ENCODE data around the gene DENND4A. TPM values are rescaled to one million over a fixed set of nuclear protein-coding genes. Genes with fewer than 3 reads are reported as not detected.
A peak's percentile ranks its signal among the peaks of the same experiment; 100 is the strongest.

DENND4A gene
- total and polyA plus RNA-seq, 10 of the 15 experiments (the other 5 are each of a cell fraction or from before 2014, with no cell fraction given): 14.2 to 81.8 (median 34.1) TPM

DNA sequence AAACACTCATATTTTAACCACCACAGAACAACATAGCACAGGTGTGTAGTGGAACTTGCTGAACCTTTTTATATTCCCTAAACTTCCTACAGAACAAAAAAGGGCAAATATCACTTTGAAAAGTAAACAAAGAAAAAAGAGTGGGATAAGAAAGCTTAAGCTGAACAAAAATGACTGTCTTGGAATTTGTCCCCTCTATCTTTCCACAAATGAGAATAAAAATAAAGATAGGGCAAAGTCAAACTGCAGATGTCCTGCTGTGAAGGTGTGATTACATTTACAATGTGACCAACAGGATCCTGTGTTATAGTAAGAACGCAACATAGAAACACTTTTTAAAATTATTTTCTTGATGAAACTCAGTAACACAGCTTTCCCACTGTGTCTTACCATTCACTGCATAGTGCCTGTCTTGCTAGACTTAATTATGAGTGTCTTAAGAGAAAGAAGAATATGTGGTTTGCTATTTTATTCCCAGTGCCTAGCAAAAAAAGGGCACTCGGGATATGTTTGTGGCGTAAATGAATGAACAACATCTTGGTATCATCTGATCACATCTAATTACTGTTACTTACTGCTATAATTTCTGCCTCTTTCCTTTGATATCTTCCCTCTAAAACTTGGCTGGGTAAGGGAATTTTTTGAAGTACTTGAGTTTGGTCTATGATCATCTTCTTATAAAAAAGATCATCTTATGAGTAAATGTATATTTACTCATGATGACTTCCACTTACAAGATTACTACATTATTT is 67.5 kb downstream of the DENND4A start:
- H3K4me1 ChIP-seq (ENCODE audit: control insufficient read depth, insufficient read depth, low read length): no peaks in the 10 kb centered on the region
- ChIA-PET CTCF (no interaction called here), POLR2A (interaction anchor here (0.7 kb wide), 1 partner anchor 17 kb away, joined by 3 read pairs; no protein-coding TSS in a partner anchor), SMC1A (ENCODE audit: uncharacterized antibody, unreplicated experiment) (interaction anchor here (0.9 to 1.6 kb wide), 3 partner anchors 14 to 111 kb away, joined by 3 read pairs; no protein-coding TSS in a partner anchor), RAD21 (ENCODE audit: unreplicated experiment) (interaction anchor here (1.1 to 1.5 kb wide), 3 partner anchors 19 to 105 kb away, joined by 3 read pairs; no protein-coding TSS in a partner anchor)
- H2AFZ ChIP-seq (ENCODE audit: control insufficient read depth, low read depth, low read length): no peak overlapping the region
- H3K9ac ChIP-seq (ENCODE audit: control insufficient read depth, insufficient read depth, low read length): no peak overlapping the region
- TSS peak; percentile 19 for BruUV-seq (replicated peaks)
- peaks cover 3 to 9% of the 10 kb centered on the region in 2 experiments; a peak in 2 of 4 replicates for H3K36me3 ChIP-seq (ENCODE audit: control insufficient read depth in 2 of 2, insufficient read depth in 2 of 2, low read length in 1 of 2)
- no peaks in the 10 kb centered on the region for H4K20me1 ChIP-seq (ENCODE audit: control insufficient read depth, insufficient read depth)
- intact Hi-C loops (cut with micrococcal nuclease; ENCODE audit: unreplicated experiment): no loop called here
- H3K4me2 ChIP-seq (ENCODE audit: control insufficient read depth, insufficient read depth): no peak overlapping the region
- 96% methylated on average over 3 of the region's 3 CpGs for WGBS (ENCODE audit: insufficient coverage, insufficient replicate concordance, low lambda C conversion rate, missing lambda C conversion rate)
- TF ChIP-seq, protein P1, sequence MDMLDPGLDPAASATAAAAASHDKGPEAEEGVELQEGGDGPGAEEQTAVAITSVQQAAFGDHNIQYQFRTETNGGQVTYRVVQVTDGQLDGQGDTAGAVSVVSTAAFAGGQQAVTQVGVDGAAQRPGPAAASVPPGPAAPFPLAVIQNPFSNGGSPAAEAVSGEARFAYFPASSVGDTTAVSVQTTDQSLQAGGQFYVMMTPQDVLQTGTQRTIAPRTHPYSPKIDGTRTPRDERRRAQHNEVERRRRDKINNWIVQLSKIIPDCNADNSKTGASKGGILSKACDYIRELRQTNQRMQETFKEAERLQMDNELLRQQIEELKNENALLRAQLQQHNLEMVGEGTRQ (IDR thresholded peaks at IDR 0.05; ENCODE audit: borderline replicate concordance, low read depth, low read length): no peak
- no peak for TF ChIP-seq GATAD2B (conservative IDR thresholded peaks at IDR 0.05; ENCODE audit: low read depth)
- TF ChIP-seq MEF2A (IDR thresholded peaks at IDR 0.05; ENCODE audit: insufficient read depth, low read depth, low read length): no peak
- TF ChIP-seq, protein P2, sequence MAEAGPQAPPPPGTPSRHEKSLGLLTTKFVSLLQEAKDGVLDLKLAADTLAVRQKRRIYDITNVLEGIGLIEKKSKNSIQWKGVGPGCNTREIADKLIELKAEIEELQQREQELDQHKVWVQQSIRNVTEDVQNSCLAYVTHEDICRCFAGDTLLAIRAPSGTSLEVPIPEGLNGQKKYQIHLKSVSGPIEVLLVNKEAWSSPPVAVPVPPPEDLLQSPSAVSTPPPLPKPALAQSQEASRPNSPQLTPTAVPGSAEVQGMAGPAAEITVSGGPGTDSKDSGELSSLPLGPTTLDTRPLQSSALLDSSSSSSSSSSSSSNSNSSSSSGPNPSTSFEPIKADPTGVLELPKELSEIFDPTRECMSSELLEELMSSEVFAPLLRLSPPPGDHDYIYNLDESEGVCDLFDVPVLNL (IDR thresholded peaks at IDR 0.05; ENCODE audit: low read depth, low read length): no peak
- TF ChIP-seq PAX5 (IDR thresholded peaks at IDR 0.05; ENCODE audit: borderline replicate concordance, low read depth, low read length): no peak
- no peak for TF ChIP-seq TARDBP (IDR thresholded peaks at IDR 0.05; ENCODE audit: borderline replicate concordance)
- TF ChIP-seq SRF (IDR thresholded peaks at IDR 0.05; ENCODE audit: low read depth in 2 of 2, low read length in 2 of 2): no peak
- TF ChIP-seq, protein P3, sequence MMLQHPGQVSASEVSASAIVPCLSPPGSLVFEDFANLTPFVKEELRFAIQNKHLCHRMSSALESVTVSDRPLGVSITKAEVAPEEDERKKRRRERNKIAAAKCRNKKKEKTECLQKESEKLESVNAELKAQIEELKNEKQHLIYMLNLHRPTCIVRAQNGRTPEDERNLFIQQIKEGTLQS (IDR thresholded peaks at IDR 0.05; ENCODE audit: borderline replicate concordance, extremely low read depth, low read depth, low read length): no peak
- TF ChIP-seq SIN3A (IDR thresholded peaks at IDR 0.05; ENCODE audit: low read depth, low read length): no peak
- TF ChIP-seq, protein P4, sequence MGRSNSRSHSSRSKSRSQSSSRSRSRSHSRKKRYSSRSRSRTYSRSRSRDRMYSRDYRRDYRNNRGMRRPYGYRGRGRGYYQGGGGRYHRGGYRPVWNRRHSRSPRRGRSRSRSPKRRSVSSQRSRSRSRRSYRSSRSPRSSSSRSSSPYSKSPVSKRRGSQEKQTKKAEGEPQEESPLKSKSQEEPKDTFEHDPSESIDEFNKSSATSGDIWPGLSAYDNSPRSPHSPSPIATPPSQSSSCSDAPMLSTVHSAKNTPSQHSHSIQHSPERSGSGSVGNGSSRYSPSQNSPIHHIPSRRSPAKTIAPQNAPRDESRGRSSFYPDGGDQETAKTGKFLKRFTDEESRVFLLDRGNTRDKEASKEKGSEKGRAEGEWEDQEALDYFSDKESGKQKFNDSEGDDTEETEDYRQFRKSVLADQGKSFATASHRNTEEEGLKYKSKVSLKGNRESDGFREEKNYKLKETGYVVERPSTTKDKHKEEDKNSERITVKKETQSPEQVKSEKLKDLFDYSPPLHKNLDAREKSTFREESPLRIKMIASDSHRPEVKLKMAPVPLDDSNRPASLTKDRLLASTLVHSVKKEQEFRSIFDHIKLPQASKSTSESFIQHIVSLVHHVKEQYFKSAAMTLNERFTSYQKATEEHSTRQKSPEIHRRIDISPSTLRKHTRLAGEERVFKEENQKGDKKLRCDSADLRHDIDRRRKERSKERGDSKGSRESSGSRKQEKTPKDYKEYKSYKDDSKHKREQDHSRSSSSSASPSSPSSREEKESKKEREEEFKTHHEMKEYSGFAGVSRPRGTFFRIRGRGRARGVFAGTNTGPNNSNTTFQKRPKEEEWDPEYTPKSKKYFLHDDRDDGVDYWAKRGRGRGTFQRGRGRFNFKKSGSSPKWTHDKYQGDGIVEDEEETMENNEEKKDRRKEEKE (IDR thresholded peaks at IDR 0.05): no peak
- TF ChIP-seq, protein P5, sequence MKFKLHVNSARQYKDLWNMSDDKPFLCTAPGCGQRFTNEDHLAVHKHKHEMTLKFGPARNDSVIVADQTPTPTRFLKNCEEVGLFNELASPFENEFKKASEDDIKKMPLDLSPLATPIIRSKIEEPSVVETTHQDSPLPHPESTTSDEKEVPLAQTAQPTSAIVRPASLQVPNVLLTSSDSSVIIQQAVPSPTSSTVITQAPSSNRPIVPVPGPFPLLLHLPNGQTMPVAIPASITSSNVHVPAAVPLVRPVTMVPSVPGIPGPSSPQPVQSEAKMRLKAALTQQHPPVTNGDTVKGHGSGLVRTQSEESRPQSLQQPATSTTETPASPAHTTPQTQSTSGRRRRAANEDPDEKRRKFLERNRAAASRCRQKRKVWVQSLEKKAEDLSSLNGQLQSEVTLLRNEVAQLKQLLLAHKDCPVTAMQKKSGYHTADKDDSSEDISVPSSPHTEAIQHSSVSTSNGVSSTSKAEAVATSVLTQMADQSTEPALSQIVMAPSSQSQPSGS (IDR thresholded peaks at IDR 0.05; ENCODE audit: low read length): no peak
- no peak for TF ChIP-seq CREM (IDR thresholded peaks at IDR 0.05; ENCODE audit: low read depth)
- TF ChIP-seq CHD2 (IDR thresholded peaks at IDR 0.05; ENCODE audit: borderline replicate concordance, low read depth, low read length): no peak
- no peak for TF ChIP-seq RAD51 (IDR thresholded peaks at IDR 0.05)
- TF ChIP-seq, protein P6, sequence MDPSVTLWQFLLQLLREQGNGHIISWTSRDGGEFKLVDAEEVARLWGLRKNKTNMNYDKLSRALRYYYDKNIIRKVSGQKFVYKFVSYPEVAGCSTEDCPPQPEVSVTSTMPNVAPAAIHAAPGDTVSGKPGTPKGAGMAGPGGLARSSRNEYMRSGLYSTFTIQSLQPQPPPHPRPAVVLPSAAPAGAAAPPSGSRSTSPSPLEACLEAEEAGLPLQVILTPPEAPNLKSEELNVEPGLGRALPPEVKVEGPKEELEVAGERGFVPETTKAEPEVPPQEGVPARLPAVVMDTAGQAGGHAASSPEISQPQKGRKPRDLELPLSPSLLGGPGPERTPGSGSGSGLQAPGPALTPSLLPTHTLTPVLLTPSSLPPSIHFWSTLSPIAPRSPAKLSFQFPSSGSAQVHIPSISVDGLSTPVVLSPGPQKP (IDR thresholded peaks at IDR 0.05; ENCODE audit: low read depth, low read length): no peak
- no peak for TF ChIP-seq TBL1XR1 (IDR thresholded peaks at IDR 0.05; ENCODE audit: low read depth, low read length)
- no peak overlapping the region for H3K4me3 ChIP-seq
- in situ Hi-C loops (cut with MboI): no loop called here
- ATAC-seq (no peak), DNase-seq (ENCODE audit: low read depth, low spot score) (no peak), FAIRE-seq (no peak)
- no peak overlapping the region for H3K27ac ChIP-seq (ENCODE audit: control insufficient read depth, insufficient read depth)
- H3K27me3 ChIP-seq (replicated peaks in 1 of 2; ENCODE audit: control insufficient read depth in 2 of 2, insufficient read depth in 2 of 2, low read length in 1 of 2): no peaks in the 10 kb centered on the region
- H3K79me2 ChIP-seq (ENCODE audit: control insufficient read depth, insufficient read depth, low read length): no peaks in the 10 kb centered on the region
- H3K9me3 ChIP-seq (replicated peaks; ENCODE audit: control insufficient read depth, insufficient read depth, low read length): no peaks in the 10 kb centered on the region

Data from GM12878 (cell line).